ENCODE measurements around the gene SURF6.

SURF6 gene

DNA sequence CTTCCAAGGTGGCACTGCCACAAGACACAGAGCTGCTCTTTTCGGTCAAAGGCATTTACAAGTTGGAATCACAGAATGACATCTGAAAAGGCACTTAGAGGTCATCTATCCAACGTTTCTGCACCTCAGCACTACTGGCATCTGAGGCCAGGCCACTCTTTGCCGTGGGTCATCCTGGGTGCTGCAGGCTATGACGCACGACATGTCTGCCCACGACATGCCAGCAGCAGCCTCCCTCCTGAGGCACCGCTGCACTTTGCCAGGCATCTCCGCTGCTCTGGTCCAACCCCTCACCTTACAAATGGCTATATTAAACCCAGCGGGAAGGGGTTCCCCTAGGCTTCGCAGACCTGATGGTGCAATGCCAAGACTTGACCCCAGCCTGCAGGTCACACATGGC is 31.8 kb upstream of the SURF6 start:
- Histone ChIP-seq H3K27ac (no peak overlapping the region), H3K27me3 (ENCODE audit: insufficient read depth, low read depth) (no peaks in the 10 kb centered on the region), H3K79me2 (ENCODE audit: insufficient read depth, low read depth) (peaks cover 66% of the 10 kb centered on the region), H3K36me3 (ENCODE audit: insufficient read depth) (peaks cover 3% of the 10 kb centered on the region; the same call in 1 of the 2 replicates), H2AFZ (ENCODE audit: low read depth) (no peak overlapping the region), H3K4me3 (IDR thresholded peaks at IDR 0.05; ENCODE audit: insufficient read depth, low read depth, low read length) (no peak overlapping the region), H4K20me1 (ENCODE audit: insufficient read depth) (0 out of 2 replicates have a peak, but pooled peaks cover 3% of the 10 kb centered on the region), H3K4me1 (ENCODE audit: low read depth, poor library complexity, severe bottlenecking) (no peaks in the 10 kb centered on the region), H3K4me2 (no peak overlapping the region), H3K9ac (no peak overlapping the region)
- TF ChIP-seq, protein P1, sequence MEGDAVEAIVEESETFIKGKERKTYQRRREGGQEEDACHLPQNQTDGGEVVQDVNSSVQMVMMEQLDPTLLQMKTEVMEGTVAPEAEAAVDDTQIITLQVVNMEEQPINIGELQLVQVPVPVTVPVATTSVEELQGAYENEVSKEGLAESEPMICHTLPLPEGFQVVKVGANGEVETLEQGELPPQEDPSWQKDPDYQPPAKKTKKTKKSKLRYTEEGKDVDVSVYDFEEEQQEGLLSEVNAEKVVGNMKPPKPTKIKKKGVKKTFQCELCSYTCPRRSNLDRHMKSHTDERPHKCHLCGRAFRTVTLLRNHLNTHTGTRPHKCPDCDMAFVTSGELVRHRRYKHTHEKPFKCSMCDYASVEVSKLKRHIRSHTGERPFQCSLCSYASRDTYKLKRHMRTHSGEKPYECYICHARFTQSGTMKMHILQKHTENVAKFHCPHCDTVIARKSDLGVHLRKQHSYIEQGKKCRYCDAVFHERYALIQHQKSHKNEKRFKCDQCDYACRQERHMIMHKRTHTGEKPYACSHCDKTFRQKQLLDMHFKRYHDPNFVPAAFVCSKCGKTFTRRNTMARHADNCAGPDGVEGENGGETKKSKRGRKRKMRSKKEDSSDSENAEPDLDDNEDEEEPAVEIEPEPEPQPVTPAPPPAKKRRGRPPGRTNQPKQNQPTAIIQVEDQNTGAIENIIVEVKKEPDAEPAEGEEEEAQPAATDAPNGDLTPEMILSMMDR (conservative IDR thresholded peaks at IDR 0.05; ENCODE audit: low read depth, low read length) = no peak

DNA sequence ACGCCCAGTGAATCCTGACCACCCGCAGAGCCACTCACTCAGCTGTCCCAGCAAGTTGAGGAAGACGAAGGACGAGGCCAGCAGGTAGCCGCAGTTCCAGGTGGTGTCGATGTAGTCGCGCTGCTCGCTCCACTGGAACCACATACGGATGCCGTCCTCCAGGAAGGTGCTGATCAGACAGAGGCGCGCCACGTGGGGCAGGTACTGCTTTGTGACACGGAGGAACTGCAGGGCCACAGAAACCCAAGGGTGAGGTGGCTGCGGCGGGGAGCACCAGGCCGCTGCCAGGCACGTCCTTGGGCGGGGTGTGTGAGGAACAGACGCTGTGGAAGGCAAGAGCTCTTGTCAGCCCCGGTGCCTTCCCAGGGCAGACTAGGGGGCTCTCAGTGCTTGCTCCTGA is 31.2 kb upstream of the SURF6 start:
- TF ChIP-seq, protein P1 (conservative IDR thresholded peaks at IDR 0.05; ENCODE audit: low read depth, low read length) = no peak
- no peaks in the 10 kb centered on the region for H3K27me3 ChIP-seq (ENCODE audit: insufficient read depth, low read depth)
- no peak overlapping the region for H3K27ac ChIP-seq
- no peak overlapping the region for H3K4me3 ChIP-seq (IDR thresholded peaks at IDR 0.05; ENCODE audit: insufficient read depth, low read depth, low read length)
- no peaks in the 10 kb centered on the region for H3K4me1 ChIP-seq (ENCODE audit: low read depth, poor library complexity, severe bottlenecking)
- H4K20me1 ChIP-seq (ENCODE audit: insufficient read depth) = 0 out of 2 replicates have a peak, but pooled peaks cover 3% of the 10 kb centered on the region
- peaks cover 3% of the 10 kb centered on the region; the same call in 1 of the 2 replicates for H3K36me3 ChIP-seq (ENCODE audit: insufficient read depth)
- no peak overlapping the region for H2AFZ ChIP-seq (ENCODE audit: low read depth)
- no peak overlapping the region for H3K4me2 ChIP-seq
- H3K79me2 ChIP-seq (ENCODE audit: insufficient read depth, low read depth) = peaks cover 60% of the 10 kb centered on the region
- H3K9ac ChIP-seq = no peak overlapping the region

DNA sequence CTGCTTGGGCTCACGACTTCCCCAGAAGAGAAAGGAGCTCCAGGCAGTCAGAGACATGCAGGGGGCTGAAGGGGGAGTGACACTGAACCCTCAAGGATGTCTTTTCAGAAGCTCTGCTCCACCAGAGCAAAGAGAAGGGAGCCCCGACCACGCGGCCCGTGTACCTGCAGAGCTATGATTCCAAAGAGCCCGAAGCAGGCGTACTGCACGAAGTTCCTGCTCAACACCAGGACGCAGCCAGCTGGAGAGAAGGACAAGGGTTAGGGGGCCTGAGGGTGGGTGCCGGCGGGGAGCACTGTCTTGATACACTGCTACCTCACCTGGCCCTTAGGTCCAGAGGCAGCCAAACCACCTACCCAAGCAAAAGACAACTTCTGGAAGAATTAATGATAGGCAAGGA is 30.4 kb upstream of the SURF6 start:
- Histone ChIP-seq H4K20me1 (ENCODE audit: insufficient read depth) (0 out of 2 replicates have a peak, but pooled peaks cover 3% of the 10 kb centered on the region), H3K27me3 (ENCODE audit: insufficient read depth, low read depth) (no peaks in the 10 kb centered on the region), H2AFZ (ENCODE audit: low read depth) (no peak overlapping the region), H3K36me3 (ENCODE audit: insufficient read depth) (peaks cover 3% of the 10 kb centered on the region; the same call in 1 of the 2 replicates), H3K4me1 (ENCODE audit: low read depth, poor library complexity, severe bottlenecking) (no peaks in the 10 kb centered on the region), H3K27ac (no peak overlapping the region), H3K4me2 (no peak overlapping the region), H3K9ac (no peak overlapping the region), H3K79me2 (ENCODE audit: insufficient read depth, low read depth) (peaks cover 52% of the 10 kb centered on the region), H3K4me3 (IDR thresholded peaks at IDR 0.05; ENCODE audit: insufficient read depth, low read depth, low read length) (no peak overlapping the region)
- TF ChIP-seq, protein P1 (conservative IDR thresholded peaks at IDR 0.05; ENCODE audit: low read depth, low read length) = no peak

DNA sequence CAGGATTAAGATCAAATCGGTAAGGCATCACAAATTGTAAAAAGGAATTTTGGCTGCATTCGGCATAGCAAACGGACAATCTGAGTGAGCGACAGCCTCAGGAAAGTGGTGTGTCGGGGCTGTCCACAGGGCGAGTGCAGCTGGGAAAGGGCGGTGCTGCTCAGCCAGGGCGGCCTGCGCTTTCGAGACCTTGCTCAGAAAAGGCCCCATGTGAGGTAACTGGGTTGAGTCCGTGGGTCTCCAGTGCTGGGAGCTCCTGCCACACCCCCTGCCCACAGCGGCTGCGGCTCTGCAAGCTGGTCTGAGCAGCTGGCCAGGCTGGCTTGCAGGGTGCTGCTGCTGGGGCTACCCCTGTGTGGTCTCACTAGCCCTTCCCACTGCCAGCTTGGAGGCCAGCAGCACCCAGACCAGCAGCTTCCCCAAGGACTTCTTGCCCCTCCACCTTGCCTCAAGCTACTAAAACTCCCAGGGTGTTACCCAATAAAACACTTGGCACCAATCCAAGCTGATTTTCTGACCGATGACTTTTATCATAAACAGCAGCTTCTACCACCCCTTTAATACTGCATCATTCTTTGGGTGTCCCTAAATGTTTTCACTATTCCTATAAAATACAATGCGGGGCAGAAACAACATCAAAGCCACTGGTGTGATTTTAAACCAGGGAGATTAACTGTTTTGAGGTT is 26.5 kb upstream of the SURF6 start:
- Histone ChIP-seq H3K27ac (no peak overlapping the region), H3K4me1 (ENCODE audit: low read depth, poor library complexity, severe bottlenecking) (peaks cover 2% of the 10 kb centered on the region), H3K27me3 (ENCODE audit: insufficient read depth, low read depth) (no peaks in the 10 kb centered on the region), H3K4me3 (IDR thresholded peaks at IDR 0.05; ENCODE audit: insufficient read depth, low read depth, low read length) (no peak overlapping the region), H3K36me3 (ENCODE audit: insufficient read depth) (peaks cover 3% of the 10 kb centered on the region; the same call in 1 of the 2 replicates), H2AFZ (ENCODE audit: low read depth) (no peak overlapping the region), H3K79me2 (ENCODE audit: insufficient read depth, low read depth) (peaks cover 15% of the 10 kb centered on the region; the same call in 1 of the 2 replicates), H4K20me1 (ENCODE audit: insufficient read depth) (no peaks in the 10 kb centered on the region), H3K4me2 (no peak overlapping the region), H3K9ac (no peak overlapping the region)
- TF ChIP-seq, protein P1 (conservative IDR thresholded peaks at IDR 0.05; ENCODE audit: low read depth, low read length) = no peak

All from KMS-11 (cell line).